DMS53 (cell line): ENCODE results near the gene UGT3A1.
A peak's percentile ranks its signal among the peaks of the same experiment; 100 is the strongest.
"Not testable (repeated sequence)": the region's sequence is repeated elsewhere in the genome, so short reads cannot be mapped to it uniquely, and the experiment has no call there.

Source experiments
- DNase-seq: peaks from one replicate; lab custom pipeline; 2025; lab: John Stamatoyannopoulos, UW

Gene UGT3A1, protein sequence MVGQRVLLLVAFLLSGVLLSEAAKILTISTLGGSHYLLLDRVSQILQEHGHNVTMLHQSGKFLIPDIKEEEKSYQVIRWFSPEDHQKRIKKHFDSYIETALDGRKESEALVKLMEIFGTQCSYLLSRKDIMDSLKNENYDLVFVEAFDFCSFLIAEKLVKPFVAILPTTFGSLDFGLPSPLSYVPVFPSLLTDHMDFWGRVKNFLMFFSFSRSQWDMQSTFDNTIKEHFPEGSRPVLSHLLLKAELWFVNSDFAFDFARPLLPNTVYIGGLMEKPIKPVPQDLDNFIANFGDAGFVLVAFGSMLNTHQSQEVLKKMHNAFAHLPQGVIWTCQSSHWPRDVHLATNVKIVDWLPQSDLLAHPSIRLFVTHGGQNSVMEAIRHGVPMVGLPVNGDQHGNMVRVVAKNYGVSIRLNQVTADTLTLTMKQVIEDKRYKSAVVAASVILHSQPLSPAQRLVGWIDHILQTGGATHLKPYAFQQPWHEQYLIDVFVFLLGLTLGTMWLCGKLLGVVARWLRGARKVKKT

DNA sequence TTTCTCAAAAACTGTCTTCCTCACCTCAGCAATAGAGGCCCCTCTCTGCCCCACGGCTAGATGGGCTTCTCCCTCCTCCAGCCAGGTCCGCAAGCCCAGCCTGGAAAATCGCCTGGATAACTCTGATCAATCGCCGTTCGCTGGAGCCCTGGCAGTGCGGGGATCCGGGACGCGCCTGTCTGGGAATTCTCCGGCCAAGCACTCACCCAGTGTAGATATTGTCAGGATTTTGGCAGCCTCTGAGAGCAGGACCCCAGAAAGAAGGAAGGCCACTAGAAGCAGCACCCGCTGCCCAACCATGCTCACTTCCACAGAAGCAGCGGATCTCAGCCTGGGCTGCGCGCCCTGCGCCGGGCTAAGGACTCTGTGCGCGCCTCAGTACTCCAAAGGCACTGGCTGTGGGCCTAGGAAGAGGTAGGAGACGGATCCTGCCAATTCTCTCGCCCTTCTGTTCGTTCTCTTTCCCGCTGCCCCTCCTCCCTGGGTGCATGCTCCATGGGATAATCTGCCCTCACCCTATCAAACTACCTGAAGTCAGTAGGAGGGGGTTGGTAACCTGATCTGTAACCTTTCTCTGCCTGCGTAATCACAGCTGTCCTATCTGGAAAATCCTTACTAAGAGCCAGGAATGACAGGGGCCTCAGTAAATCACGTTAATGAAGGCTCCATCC, at the start of gene UGT3A1:
UGT3A1 (minus strand) TSS at position 450 of the 671 bp plus-strand sequence; CDS start at position 300, 150 bp downstream.
- DNase-seq: peak; percentile 57

DNA sequence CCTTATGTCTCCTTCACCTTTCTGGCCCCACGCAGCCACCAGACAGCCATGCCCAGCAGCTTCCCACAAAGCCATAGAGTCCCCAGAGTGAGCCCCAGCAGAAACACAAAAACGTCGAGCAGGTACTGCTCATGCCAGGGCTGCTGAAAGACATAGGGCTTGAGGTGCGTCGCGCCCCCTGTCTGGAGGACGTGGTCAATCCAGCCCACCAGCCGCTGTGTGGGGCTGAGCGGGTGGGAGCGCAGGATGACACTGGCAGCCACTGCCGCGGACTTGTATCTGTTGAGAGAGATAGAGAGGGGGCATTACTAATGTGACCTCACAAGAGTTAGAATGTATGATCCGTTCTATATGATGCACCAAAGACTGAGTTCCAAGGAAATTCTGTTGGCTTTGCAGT, 44.5 kb upstream of the UGT3A1 start:
- DNase-seq: no peak

DNA sequence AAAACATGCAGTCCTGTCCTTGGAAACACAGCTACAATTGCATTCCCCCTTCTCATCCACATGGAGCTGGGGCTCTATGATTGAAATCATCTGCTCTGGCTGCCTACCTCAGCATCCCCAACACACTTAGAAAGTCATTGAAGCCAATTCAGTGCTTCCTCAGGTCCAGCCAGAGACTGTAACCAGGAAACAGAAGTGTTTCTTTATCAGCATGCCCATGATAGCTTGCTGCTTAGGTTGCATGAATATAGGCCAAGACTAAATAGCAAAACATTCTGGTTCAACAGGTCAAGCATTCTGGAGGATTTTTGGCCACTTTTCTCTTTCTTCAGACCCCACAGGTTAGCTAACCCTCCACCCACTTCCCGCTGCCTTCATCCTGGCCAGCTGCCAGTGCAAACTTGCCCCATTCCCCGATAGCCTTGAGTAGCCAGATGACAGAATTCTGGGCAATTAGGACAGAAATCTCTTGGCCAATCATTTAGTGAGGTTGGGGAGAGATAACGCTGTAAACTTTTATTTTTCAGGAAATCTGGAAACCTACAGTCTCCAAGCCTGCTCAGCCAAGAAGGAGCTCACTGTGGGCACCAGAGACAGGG, 43.4 kb upstream of the UGT3A1 start:
- not testable (repeated sequence) for DNase-seq

DNA sequence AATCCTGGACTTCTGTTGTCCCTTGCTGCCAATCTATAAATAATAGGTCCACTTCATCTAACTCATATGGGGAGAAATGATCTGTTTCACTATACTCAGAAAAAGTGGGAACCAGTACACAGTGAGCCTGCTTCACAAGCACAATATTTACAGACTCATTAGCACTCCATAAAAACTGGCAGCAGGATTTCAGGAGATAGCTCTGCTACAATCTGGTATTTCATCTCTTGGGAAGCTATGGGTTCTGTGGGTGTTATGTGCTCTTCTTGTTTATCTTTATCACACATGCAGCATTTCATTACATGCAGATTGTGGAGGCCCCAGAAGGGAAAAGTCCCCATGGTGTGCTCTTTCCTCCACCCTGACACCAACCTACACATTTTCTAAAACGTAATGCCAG, 42.3 kb upstream of the UGT3A1 start:
- DNase-seq: no peak

DNA sequence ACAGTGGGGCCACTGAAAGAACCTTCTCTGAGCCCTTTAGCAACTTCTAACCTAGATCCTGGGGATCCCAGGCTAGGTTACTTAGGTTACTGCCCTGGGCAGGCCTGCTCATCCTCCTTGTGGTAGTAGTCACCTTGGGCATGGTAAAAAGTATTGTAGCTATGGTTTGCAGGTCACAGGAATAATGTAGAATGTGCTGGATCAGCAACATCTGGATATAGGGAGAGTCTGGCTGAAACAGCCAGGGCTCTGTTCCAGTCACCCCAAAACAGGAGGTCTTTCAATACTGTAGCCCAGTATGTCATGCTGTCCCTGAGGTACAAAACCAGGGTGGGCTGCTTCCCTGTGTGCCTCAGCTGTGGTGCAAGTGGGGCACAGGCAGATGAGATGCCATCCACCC, 41.9 kb upstream of the UGT3A1 start:
- no peak for DNase-seq

DNA sequence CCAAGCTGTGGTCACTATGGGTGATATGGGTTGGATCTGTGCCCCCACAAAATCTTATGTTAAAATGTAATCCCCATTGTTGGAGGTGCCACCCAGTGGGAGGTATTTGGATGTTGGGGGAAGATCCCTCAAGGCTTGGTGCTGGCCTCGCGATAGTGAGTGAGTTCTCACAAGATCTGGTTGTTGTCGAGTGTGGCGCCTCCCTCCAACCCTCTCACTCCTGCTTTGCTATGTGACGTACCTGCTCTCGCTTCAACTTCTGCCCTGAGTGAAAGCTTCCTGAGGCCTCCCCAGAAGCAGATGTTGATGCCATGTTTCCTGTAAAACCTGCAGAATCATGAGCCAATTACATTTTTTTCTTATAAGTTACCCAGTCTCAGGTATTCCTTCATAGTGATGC, 40.0 kb upstream of the UGT3A1 start:
- DNase-seq: no peak

DNA sequence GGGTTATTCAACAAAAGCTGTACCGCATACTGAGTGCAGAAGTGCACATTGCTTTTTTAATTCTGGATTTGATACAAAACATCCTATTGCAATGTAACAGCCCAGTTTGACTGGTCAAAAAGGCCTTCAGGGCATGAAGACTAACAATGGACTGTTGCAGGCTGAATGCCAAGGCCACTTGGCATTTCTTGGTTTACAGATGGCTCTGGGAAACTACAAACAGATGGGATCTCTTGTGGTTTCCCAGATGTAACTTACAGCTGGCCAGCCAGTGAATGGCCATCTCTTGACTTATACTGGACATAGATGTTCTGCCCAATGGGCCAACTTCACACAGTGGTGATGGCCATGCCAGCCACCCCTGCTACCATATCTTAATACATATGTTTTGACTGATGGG, 38.7 kb upstream of the UGT3A1 start:
- no peak for DNase-seq

DNA sequence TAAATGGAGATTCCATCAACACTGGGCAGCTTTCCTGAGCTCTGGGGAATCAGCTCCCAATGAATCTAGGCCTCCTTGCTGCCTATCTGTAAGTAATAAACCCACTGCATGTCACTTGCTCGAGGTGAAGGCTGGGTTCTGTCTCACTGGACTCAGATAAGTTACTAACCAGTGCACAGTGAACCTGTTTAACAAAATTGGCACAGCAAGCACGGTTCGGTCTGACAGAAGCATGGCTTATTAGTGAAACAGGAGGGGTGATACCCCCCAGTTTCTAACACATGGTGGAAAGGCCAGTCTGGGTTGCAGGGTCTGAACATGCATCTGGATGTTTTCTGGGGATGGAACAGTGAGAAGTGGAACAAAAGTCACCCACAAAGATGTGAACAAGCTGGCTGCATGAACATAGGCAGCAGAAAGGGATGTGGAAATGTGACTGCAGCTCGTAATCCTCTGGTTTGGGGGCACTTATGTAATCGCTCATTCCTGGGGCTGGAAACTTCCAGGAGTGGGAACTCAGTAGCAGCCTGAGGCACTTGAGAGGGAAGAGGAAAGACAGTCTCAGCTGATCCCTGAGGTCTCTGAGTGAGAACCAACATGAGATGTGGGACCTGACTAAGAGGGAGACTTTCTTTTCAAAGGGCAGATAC, 37.8 kb upstream of the UGT3A1 start:
- DNase-seq: no peak

DNA sequence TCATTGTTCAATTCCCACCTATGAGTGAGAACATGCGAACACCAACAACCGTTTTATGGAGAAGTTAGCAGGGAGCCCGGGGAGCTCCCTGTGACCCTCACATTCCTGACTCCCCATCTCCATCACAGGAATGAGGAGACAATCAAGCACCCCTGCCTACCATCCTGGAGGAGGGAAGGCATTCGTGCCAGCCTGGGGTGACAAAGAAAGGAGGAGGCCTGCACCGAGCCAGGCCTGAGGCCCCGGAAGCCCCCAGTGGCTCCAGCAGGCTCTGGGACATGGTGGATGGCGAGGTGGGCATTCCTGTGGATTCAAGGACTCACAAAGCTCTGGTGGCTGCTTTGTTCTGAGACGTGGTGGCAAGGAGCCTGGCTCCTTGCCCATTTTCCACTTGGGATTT, 36.5 kb upstream of the UGT3A1 start:
- no peak for DNase-seq

DNA sequence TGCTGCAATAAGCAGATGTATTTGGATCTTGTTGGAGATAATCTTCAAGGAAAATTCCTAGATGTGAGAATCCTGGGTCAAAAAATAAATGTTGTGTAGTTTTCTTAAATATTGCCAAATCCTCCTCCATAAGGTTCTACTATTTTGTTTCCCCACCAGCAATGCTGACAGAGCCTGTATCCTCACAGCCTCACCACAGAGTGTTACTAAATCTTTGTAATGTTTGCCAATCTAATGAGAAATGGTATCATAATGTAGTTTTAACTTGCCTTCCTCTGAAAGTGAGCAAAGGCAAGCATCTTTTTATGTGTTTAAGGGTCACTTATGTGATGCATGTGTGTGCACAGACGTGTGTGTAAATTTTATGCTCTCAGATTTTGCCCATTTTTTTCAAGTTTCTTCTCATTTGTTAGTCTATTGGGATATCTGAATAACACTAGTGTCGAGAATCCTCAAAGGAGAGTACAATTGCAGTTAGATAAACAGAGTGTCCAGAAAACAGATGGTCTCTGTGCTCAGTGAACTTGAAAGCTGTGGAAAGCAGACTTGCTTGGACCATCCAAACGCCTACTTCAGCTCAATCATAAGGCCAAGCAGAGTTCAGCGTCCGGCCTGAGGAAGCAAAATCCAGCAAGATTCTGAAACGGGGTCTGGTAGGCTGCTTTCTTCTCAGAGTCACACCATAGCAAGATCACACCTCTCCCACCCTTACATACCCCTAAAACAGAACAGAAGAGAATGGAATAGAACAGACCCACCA, 35.7 kb upstream of the UGT3A1 start:
- DNase-seq: no peak

DNA sequence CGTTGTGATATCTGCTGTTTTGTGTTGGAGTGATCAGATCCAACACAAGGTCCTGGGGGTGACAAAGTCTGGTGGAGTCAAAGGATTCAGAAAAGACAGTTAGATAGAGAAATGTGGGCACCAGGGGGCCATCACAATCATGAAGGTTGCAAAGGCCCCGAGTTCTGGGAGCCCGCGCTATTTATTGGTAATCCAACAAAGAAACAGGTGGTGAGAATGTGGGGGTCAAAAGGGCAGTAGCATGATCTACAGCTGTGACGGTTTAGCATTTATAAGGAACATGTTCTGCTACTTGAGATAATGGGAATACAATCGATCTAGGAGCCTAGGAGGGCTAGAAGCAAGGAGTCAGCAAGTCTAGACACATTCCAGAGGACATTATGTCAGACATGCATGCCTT, 31.1 kb upstream of the UGT3A1 start:
- DNase-seq: not testable (repeated sequence)

DNA sequence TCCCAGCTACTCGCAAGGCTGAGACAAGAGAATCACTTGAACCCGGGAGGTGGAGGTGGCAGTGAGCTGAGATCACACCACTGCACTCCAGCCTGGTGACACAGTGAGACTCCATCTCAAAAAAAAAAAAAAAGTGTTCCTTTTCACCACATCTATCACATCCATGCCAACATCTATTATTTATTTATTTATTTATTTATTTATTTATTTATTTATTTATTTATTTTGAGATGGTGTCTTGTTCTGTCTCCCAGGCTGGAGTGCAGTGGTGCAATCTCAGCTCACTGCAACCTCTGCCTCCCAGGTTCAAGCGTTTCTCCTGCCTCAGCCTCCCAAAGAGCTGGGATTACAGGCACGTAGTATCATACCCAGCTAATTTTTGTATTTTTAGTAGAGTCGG, 28.4 kb upstream of the UGT3A1 start:
- DNase-seq: not testable (repeated sequence)

DNA sequence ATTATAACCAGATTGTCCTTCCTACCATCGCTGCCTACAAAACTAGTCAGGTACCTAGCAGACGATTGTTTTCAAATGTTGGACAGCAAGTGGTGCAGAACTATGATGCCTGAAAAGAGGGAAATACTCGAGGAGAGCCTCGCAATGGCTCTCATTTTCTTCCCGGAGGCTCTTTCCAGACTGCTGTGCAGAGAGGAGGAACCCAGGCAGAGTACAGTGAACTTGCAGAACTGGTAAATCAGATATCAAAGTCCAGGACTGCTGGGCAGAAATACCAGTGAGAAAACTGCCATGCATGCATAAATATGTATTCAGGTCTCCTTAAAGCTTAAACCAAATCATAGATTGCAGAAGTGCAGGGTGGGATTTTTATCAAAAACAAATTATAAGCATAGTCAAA, 26.4 kb upstream of the UGT3A1 start:
- DNase-seq: peak; percentile 18

DNA sequence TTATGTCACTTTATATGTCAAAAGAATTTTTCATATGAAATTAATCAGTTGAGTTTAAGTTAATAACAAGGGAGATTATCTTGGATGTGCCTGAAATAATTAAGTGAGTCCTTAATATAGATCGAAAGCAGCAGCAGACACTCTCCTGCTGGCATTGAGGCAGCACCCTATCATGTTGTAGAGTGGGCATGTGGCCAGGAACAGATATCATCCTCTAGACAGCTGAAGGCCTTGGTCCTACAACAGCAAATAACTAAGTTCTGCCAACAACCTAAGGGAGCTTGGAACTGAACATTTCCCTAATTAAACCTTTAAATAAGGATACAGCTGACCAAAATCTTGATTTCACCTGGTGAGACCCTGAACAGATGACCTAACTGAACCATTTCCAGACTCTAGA, 25.8 kb upstream of the UGT3A1 start:
- no peak for DNase-seq

DNA sequence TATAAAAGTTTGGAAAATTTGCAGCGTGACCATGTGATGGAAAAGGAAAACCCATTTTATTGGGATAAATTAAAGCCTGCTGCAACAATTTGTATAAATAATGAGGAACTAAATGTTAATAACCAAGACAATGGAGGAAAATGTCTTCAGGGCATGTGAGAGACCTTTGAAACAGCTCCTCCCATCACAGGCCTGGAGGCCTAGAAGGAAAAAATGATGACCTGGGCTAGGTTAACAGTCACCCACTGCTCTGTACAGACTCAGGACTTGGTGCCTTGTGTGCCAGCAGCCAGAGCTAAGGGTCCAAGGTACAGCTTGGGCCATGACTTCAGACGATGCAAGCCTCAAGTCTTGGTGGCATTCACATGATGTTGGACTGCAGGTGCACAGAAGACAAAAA, 22.0 kb upstream of the UGT3A1 start:
- peak; percentile 2 for DNase-seq

DNA sequence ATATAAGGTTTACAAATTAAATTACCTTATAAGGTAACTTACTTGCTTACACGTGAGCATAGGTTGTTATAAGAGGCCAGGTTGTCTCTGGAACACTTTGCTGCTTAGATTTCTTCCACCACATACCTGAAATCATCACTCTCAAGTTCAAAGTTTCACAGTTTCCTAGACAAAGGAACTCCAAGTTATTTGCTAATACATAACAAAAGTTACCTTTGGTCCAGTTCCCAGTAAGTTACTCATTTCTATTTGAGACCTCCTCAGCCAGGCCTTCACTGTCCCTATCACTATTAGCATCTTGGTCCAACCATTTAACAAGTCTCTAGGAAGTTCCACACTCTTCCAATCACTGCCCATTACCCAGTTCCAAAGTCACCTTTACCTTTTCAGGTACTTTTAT, 18.5 kb upstream of the UGT3A1 start:
- no peak for DNase-seq

DNA sequence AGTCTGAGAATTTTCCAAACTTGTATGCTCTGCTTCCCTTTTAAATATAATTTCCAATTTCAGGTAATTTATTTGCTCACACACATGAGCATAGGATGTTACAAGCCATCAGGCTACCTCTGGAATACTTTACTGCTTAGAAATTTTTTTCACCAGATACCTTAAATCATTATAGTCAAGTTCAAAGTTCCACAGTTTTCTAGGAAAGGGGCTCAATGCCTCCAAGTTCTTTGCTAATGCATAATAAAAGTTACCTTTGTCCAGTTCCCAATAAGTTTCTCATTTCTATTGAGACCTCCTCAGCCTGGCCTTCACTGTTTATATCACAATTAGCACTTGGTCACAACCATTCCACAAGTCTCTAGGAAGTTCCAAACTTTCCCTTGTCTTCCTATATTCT, 16.2 kb upstream of the UGT3A1 start:
- DNase-seq: no peak

DNA sequence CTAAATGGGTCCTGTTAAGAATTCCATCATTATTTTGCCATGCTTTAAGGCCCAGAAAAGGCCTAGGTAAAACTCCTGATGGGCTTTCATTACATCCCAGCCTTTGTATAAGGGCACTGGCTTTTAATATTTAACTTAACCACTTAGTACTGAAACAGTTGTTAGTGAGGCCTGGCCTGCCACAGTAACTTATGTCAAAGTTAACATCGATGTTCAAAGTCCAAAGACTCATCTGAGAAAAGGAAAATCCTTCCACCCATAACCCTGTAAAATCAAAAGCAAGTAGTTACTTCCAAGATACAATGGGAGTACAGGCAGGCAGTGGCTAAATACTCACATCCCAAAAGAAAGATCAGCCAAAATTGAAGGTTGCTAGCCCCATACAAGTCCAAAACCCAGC, 15.0 kb upstream of the UGT3A1 start:
- no peak for DNase-seq

DNA sequence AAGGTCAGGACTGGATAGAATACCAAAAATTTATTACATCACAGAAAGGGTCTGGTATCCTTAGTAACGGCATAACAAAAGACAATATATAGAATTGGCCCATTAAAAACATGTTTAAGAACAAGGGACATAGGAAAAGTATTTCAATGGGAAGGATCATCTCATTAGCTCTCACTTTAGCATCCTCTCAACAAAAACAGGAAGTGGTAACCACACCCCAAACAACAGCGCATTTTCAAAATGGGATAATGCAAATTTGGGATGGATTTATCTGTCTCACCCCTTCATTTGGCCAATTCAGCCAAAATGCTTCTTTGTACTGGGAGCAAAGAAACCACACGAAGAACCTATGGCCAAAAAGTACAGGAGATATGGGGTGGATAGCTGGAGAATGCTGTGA, 9.8 kb upstream of the UGT3A1 start:
- DNase-seq: no peak

DNA sequence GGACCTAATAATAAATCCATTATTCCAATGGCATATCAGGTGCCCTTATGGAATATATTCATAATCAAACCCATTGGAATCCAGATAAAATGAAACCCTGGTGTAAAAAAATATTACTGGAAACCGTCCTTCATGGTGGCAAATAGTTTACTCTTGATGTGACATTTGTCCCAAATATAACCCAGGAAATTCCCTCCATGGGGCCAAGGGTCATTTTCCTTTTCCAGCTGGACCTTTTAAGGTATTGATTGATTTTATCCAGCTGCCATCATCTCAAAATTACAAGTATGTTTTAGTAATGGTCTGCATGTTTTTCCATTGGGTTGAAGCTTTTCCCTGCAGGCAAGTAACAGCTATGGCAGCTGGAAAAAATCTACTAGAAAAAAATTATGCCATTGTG, 8.4 kb upstream of the UGT3A1 start:
- no peak for DNase-seq

DNA sequence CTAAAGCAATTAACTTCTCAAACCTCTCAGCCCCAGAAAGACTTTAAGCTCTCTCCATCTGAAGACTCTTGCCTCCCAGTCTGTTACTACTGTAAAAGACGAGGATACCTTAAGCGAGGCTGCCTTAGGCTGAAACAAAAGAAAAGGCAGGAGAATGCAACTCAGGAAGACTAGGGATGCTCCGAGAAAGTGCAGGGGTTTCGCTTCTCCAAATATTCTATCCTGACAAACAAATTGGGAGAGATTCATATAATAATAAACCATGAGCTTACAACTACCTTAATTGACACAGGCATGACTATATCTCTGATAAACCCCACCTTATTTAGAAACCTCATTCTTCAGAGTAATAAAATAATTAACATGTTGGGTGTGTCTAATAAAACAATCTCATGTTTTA, 4.9 kb upstream of the UGT3A1 start:
- DNase-seq: no peak

DNA sequence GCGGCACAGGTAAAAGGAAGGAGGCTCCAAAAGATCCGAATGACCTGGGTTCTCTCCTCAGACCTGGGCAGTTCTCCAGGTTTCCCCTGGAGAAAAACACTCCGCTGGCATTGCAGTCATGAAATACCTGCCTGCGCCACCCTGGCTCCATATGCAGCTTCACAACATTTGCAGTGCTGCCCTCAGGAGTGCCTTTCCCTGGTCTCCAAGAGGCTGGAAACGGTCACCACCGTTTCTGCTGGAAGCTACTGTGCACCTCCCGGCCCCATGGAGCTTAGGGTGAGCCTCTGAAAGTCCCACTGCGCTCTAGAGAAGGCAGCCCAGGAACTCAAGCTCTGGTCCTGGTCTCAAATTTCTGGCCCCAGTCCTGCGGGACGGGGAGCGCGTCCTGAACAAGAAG, 670 bp downstream of the UGT3A1 start:
- peak; percentile 29 for DNase-seq
